G401 (cell line): ENCODE data around the gene NEK6. TPM values are rescaled to one million over a fixed set of nuclear protein-coding genes. Genes with fewer than 3 reads are reported as not detected.
"Not testable (repeated sequence)": the region's sequence is repeated elsewhere in the genome, so short reads cannot be mapped to it uniquely, and the experiment has no call there.

Experiments used
- DNase-seq: peaks from one replicate; pipeline ENCODE4 v3.0.0-alpha.2; 2015; ENCODE audit warnings: low spot score
- in situ Hi-C: cut with HindIII; loops from 2 replicates; pipeline ENCODE4 v1.10.0; 2016; ENCODE audit warnings: low sequenced_read_pairs, mixed read lengths
- total RNA-seq: library from RNA; depleted of rRNA; stranded (reverse); fragments of >200 nt; shearing (Covaris generic); gene quantifications from 2 replicates; pipeline ENCODE4 v1.2.3, GENCODE V29; 2014

Gene NEK6
- total RNA-seq, 1 experiment from 2014 or later: 41.2 TPM

DNA sequence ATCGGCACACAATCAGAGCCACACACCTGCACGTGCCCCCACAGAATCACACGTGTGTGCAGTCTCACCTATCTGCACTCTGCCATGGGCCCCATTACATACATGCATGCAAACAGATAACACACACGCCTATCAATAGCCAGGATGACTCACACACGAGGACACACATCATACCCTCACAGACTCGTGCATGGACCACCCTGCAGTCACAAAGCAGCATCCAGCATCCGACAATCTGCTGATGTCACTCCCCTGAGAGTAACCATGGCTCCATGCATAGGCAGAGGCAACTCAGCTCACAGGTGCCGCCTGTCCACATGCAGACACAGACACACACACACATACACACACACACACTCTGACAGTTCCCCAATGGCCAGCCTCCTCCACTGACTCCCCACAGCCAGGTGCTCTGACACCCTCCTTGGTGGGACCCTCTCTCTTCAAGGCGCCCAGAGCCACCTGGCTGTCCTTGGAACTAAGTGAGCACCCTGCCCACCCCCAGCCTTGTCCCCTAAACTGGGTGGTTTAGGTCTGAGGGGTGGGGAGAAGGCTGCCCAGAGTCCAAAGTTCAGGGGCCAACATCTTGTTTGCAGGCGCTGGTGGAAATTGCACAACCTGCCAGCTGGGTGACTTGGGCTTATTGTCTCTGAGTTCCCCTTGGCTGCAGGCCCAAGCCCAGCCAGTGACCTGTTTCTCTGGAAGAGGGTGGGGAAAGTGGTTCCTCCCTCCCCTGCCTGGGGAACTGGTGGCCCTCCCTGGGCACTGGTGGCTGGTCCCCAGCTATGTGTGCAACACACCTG lies 34.6 kb upstream of the NEK6 start:
- in situ Hi-C loops: no loop called here
- DNase-seq: no peak

DNA sequence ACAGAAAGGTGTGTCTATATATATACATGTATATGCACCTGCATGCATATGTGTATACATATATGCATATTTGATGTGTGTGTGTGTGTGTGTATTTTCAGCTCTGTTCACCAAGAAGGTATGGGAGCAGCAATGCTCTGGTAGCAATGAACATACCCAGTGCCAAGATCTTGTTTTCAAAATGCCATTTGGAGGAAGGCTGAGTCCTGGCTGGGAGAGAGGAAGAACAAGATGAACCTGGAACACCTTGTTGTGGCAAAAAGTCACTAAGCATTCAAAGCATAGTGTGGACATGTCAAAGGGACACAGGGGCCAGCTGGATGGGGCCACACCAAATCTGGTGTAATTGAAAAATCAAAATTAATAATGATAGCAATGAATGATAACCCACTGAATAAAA lies 31.8 kb upstream of the NEK6 start:
- in situ Hi-C loops: no loop called here
- no peak for DNase-seq

DNA sequence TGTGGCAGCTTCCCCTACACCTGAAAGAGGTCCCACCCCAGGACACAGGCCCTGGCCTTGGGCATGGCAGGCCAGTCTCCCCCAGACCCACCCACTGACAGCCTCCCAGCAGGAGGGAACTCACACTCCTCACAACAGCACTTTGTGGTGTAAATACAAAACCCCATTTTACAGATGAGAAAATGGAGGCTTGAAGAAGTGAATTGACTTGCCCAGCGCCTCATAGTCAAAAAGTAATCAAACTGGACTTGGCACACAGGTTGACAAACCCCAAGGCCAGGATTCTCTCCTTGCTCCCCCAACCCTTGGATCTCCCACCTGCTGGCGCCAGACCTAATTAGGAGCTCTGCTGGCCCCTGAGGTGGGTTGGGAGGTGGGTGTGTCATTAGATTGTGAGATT lies 29.2 kb upstream of the NEK6 start:
- in situ Hi-C loops: no loop called here
- no peak for DNase-seq

DNA sequence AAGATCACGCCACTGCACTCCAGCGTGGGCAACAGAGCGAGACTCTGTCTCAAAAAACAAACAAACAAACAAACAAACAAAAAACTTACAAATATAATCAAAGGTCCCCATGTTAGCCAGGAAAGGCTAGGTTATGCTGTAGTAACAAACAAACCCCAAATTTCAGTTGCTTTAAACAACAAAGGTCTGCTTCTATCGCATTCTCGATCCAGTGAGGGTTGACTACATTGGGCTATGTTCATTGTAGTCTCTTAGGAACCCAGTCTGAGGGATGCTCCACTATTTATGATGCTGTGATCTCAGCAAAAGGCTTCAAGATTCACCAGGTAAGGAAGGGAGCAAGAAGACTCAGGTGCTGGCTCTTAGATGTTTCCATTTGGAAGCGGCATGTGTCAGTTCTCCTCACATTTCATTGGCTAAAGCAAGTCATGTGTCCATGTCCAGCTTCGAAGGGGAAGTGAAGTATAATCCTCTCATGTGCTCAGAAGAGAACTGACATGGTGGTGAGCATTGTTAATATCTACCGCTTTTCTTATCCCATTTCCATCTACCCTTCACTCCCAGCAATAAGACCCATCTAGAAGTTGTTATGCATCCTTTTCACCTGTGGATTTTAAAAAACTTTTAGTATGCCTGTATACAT lies 26.5 kb upstream of the NEK6 start:
- in situ Hi-C loops: no loop called here
- DNase-seq: no peak

DNA sequence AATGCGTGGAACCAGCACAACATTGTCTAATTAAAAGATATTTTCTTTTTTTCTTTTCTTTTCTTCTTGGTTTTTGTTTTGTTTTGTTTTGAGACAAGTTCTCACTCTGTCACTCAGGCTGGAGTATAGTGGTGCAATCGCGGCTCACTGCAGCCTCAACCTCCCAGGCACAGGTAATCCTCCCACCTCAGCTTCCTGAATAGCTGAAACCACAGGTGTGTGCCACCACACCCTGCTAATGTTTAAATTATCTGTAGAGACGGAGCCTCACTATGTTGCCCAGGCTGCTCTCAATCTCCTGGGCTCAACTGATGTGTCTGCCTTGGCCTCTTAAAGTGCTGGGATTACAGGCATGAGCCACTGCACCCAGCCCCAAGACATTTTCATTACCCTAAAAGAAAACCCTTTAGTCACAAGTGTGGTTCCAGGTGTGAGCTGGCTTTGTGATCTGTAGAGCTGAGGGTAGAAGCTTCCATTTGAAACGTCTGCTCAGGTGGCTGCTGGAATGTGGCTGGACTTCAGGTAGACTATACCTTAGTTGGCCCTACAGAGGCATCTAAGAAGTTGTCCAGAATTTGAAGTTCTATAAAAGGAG lies 19.1 kb upstream of the NEK6 start:
- in situ Hi-C loops: no loop called here
- DNase-seq: no peak

DNA sequence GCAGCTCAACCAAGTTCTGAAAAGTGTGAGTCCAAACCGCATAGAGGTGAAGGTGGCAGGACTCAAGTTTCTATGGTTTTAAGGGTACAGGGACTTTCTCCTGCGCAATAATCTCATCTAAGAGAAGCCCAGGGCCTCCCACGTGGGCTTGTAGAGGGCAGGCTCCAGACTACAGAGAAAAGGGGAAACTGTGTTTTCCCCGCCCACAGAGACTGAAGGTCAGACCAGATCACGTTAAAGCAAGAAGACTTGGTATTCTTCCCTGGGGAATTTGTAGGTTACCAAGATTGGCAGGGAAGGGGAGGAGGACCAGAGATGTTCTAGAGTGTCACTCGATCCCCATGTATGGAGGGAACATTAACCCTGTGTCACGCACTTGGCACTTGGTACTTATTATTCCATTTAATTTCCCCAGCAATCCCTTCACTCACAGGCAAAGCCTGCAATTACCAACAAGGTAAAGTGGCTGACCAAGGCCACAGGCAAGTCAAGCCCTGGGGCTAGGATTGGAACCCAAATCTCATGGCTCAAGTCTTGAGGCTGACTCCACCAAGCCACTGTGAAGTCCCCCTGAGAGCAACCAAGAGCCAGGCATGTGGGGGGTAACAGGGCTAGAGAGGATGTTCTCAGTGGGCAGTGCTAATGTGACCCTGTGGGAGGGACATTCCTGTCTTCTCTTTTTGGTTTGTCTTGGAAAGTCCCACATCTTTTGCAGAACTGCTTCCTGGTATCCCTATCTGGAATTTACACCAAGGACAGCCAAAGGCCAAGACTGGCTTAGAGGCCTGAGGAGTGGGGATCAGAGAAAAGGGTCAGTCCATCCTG lies 18.3 kb upstream of the NEK6 start:
- in situ Hi-C loops: no loop called here
- no peak for DNase-seq

DNA sequence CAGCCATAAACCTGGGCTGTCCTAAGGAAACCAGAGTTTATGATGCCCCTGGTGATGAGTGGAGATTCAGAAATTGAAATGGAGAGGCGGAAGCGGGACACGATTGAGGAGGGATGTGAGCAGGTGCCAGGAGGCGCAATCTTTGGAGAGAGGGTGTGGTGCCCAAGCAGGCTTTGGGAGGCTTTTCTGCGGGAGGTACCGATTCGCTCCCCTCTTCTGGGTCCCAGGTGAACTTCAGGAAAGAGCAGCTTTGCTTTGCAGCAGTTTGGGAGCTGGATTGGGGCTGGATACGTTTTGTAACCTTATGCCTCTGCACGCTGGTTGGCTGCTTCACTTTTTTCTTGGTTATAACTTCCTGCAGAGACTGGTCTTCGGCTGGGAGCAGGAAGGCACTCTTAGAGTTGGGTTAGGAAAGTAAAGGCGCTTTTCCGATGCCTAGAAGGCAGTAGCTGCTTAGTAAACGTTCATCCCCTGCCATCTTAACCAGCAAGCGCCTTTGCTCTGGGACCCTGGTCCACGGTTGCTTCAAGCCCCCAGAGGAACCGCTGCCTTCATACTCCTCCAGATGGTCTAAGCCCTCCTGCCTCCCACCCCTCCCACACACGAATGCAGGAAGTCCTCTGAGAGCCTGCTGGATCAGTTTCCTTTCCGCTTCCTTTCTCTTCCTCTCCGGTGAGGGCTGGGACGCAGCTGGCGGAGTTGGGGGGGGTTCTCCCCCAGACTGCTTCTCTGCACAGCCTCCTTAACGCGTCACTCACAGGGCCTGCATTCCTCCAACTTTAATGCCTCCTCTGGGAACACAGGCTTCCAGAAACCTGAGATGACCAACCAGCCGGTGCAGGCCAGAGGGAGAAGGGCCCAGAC lies 15.2 kb upstream of the NEK6 start:
- in situ Hi-C loops: no loop called here
- DNase-seq: no peak

DNA sequence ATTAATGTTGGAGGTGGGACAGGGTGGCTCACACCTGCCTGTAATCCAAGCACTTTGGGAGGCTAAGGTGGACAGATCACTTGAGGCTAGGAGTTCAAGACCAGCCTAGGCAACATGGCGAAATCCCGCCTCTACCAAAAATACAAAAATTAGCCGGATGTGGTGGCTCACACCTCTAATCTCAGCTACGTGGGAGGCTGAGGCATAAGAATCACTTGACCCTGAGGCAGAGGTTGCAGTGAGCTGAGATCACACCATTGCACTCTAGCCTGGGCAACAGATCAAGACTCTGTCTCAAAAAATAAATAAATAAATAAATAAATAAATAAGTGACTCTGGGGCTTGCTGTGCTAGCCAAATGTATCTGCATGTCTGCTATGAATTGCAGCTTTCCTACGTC lies 10.4 kb upstream of the NEK6 start:
- DNase-seq, in situ Hi-C loops: not testable (repeated sequence)

DNA sequence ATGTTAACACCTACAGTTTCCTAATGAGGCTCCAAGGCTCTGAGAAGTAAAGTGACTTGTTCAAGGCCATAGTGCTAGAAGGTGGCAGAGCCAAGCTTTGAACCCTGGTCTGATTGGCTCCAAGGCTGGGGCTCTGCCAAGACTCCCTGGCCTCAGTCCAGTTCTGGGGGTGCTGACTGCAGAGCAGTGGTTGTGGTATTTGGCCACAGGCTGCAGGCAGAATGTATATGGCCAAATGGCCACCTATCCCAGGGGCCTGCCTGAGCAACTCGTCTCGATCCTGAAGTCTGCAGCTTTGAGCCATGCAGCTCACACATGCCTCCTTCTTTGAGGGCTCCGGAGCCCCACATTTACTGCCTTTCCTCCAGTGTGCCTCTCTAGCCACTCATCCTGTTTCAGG lies 9.7 kb upstream of the NEK6 start:
- no peak for DNase-seq
- in situ Hi-C loops: no loop called here

DNA sequence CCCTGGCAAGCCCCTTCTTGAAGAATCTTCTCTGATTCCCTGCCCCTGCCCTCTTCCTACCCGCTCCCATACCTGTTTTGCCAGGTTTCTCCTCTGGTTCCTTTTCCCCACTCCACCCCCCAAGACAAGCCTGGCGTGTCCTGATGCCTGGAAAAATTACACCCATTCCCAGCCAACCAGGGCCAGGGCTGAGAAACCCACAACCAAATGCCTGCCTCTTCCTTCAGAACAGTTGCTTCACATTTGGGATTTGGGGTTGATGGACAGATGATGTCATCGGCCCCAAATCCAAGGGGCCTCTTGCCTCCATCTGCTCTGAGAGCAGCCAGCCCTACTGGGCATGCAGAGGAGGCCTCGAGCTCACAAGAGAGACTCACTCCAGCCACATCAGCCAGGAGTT lies 8.8 kb upstream of the NEK6 start:
- DNase-seq: no peak
- in situ Hi-C loops: no loop called here

DNA sequence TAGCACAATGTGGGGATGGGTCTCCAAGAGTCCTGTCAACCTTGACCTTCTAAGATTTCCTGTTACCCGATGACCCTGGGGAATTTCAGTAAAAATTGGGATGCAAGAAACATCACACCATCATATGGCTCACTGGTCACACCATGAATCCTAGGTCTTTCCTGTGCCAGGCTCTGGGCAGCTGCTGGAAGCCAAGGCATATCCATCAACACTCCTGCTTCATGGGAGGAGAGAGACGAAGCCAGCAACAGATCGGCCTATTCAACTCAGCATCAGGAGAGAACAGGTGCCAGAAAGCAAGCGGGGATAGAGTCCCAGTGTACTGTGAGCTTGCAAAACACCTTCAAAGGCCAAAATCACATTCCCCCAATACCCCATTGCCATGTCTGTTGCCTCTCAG lies 6.5 kb upstream of the NEK6 start:
- in situ Hi-C loops: no loop called here
- no peak for DNase-seq

DNA sequence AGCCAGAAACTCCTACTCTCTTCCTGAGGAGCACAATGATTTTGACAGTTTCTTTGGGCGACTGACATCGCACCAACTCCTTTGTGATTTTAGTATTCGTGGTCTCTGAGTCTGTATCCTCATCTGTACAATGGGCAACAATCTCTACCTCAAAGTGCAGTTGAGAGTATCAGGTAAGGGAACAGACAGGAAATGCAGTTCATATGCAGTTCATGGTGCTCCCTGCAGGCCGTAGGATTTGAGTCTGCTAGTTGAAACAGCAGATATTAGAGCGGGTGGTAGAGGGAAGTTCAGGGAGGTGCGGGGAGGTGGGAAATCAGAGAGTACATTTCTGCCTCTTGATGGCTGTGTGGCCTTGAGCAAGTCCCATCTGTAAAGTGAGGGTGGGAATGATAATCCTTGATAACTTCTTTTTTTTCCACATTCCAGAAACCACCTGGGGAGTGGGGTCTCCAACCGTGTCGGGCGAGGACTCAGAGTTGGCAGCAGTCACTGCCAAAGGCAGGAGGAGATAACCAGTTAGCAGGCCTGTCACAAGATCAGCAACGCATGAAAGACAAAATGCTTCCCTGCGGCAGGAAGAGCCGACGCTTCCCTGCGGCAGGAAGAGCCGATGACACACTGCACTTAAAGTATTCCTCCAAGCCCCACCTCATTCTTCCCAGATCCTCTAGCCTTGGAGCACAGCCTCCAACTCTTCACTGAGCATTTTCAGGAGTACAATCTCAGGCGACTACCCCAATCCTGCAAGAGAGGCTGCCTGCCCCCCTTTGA lies 6.0 kb upstream of the NEK6 start:
- no peak for DNase-seq
- in situ Hi-C loops: no loop called here

DNA sequence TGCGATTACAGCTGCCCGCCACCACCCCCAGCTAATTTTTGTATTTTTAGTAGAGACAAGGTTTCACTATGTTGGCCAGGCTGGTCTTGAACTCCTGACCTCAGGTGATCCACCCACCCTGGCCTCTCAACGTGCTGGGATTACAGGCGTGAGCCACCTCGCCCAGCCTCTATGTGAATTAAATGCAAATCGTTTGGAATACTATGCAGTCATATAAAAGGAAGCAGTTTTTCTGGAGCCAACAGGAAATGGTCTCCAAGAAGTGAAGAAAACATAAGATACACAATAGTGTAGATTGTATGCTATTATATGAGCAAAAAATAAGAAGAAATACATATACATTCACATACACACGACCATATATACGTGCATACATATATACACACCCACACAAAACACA lies 4.9 kb upstream of the NEK6 start:
- in situ Hi-C loops, DNase-seq: not testable (repeated sequence)

DNA sequence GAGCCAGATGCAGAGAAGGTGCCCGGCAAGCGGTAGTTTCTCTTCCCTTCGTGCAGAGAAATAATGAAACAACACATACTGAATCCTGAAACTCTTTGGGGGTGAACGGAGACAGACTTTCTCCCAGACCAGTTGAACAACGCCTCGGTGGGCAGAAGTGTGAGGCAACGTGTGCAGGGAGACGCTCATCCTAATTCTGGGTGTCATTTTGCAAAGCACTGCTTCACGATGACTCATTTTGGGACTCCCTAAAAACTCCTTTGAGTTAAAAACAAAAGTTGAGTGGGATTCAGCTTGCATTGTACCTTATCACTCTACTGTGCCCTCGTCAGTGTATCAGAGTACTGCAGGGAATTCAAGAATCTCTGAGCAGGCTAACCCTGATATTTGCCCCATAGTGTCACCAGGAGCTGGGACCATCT lies 3.5 kb upstream of the NEK6 start:
- in situ Hi-C loops: no loop called here
- DNase-seq: no peak

DNA sequence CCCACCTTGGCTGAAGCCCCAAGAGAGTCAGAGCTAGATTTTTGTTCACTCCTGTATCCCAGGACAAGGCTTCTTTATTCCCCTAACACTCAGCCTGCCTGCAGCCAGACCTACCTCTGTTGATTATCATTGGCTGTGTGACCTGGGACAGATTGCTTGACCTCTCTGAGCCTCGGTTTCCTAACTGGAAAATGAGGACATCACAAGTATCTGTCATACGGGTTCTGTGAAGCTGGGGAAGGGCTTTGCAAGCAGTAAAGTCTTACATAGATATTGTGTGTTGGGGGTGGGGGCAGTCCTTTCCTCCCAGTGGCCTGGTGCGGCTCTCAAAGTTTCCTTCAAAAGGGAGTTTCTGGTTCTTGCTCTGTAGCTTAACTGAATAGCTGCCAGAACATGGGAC lies 2.5 kb upstream of the NEK6 start:
- no peak for DNase-seq
- in situ Hi-C loops: no loop called here

DNA sequence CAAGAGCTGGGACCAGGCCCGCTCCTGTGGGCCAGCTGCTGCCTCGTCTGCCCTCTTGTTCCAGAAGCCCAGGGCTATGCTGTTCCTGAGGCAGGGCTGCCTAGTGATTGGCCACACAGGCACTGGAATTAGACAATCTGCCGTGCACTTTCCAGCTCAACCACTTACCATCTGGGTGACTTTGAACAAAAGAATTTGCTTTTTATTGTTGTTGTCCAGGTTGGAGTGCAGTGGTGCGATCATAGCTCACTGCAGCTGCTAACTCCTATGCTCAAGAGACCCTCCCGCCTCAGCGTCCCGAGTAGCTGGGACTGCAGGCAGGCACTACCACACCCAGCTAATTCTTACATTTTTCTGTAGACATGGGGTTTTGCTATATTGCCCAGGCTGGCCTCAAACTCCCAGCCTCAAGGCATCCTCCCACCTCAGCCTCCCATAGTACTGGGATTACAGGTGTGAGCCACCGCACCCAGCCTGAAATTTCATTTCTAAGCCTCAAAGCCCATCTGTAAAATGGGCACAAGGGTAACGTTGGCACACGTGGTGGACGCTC lies 1.2 kb upstream of the NEK6 start:
- in situ Hi-C loops: no loop called here

DNA sequence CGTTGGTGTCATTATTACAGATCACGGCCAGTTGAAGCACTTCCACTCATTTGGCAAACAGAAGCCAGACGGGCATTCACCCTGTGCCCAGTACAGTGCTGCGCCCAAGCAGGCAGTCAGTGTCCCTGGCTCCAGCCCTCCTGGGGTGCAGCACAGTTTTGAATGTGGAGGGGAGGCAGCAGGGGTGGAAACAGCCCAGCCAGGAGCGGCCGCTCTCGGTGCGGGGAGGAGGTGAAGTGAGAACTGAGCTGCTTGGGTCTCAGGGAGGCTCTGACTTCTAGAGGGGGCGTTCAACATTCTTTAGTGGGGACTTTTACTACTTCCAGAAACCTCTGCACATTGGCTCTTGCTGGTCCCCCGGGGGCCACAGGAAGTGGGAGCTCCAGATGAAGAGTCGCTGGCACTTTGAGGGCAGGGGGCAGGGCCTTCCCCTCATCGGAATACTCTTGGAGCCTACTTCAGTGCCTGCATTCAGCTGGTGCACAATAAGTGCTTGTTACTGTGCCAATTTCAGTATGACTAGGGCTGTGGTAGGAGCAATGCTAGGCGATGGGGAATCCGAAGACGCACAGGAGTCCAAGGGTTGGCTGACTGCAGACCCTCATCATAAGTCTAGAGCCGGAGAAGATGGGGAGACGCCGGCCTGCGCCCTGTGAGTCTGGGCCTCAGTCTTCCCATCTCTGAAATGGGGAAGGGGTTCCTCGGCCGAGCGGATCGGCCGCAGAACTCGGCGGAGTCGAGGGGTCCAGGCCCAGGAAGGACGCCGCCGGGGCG lies 492 bp upstream of the NEK6 start:
- in situ Hi-C loops: no loop called here
- no peak for DNase-seq

More for the DNA sequence above, 1.2 kb upstream of the NEK6 start:
- DNase-seq: no peak
